Natural killer cell treated with Interleukin-12 subunit alpha and Interleukin-12 subunit beta and Interleukin-15 and Interleukin-18, amount 100 ng/mL, for 72 hours (primary cell): ENCODE measurements around the gene PAQR9. TPM values are rescaled to one million over a fixed set of nuclear protein-coding genes. Genes with fewer than 3 reads are reported as not detected.

ENCODE experiments used
- ATAC-seq, 2 donors: fragments of 150-1000 bp; cut with Tn5 transposase in 1 of 2; sonication (Bioruptor Pico), chemical (Tn5 transposase) in 1 of 2; 2 replicates each; pipeline ENCODE4 v1.10.0; 2021
- DNase-seq: peaks from one replicate; pipeline ENCODE4 v3.0.0; 2022; ENCODE audit warnings: low spot score
- H3K27ac Mint-ChIP-seq, 2 donors: 1 replicate in 1 of 2; 2 replicates in 1 of 2; pipeline ENCODE4 v1.8.0; 2022; ENCODE audit warnings: mixed read lengths in 2 of 2, mild to moderate bottlenecking in 1 of 2, moderate library complexity in 1 of 2
- H3K27me3 Mint-ChIP-seq, 2 donors: 1 replicate in 1 of 2; 2 replicates in 1 of 2; pipeline ENCODE4 v1.8.0; 2022; ENCODE audit warnings: mixed read lengths in 2 of 2
- H3K36me3 Mint-ChIP-seq: one replicate; pipeline ENCODE4 v1.8.0; 2022; ENCODE audit warnings: mixed read lengths
- H3K4me1 Mint-ChIP-seq, 2 donors: 1 replicate in 1 of 2; 2 replicates in 1 of 2; pipeline ENCODE4 v1.8.0; 2022; ENCODE audit warnings: low read depth in 2 of 2, mixed read lengths in 2 of 2, mild to moderate bottlenecking in 1 of 2
- H3K4me3 Mint-ChIP-seq: one replicate; pipeline ENCODE4 v1.8.0; 2022; ENCODE audit warnings: mixed read lengths
- H3K9me3 Mint-ChIP-seq: 2 replicates; pipeline ENCODE4 v1.8.0; 2022; ENCODE audit warnings: mixed read lengths
- total RNA-seq, 2 donors: library from RNA; stranded (reverse); gene quantifications; one replicate each; pipeline ENCODE4 v1.2.3, GENCODE V29; 2022

Gene PAQR9
- total RNA-seq, 2 donors from 2014 or later = not detected

- Mint-ChIP-seq H3K36me3 (no peaks in the 10 kb centered on the region), H3K27me3 (peaks cover 35 to 50% of the 10 kb centered on the region in 2 donors), H3K4me1 (no peaks in the 10 kb centered on the region), H3K27ac (no peak overlapping the region), H3K9me3 (no peaks in the 10 kb centered on the region), H3K4me3 (no peak overlapping the region)
- ATAC-seq = no peak
- DNase-seq = no peak
Observed at GRCh38 chr3:142953443-142953842, 10.0 kb downstream of the PAQR9 start.

GRCh38 chr3:142952272-142953193 lies 10.9 kb downstream of the PAQR9 start:
- ATAC-seq = no peak
- peaks cover 39 to 45% of the 10 kb centered on the region in 2 donors for H3K27me3 Mint-ChIP-seq
- H3K9me3 Mint-ChIP-seq = no peaks in the 10 kb centered on the region

DNA sequence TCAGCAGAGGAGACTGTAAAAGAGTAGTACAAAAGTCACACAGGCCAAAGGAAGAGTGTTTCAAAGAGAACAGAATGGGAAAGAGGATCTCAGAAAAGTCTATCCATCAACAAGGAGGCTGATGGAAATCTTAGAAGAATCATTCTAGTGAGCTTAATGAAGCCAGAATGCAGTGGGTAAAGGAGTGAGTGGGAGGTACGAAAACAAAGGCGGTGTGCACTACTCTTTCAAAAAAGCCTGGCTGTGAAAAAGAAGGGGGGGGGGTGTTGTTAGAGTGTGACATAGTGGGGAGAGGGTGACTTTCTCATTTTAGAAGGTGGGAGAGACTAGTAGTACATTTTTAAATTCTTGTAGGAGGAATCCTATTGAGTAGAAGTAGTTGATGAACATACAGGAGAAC lies 11.7 kb downstream of the PAQR9 start:
- Mint-ChIP-seq H3K27me3 (peaks cover 39 to 42% of the 10 kb centered on the region in 2 donors), H3K4me3 (no peak overlapping the region), H3K4me1 (peaks cover 0 to 7% of the 10 kb centered on the region in 2 donors), H3K36me3 (no peaks in the 10 kb centered on the region), H3K27ac (no peak overlapping the region), H3K9me3 (no peaks in the 10 kb centered on the region)
- DNase-seq = no peak
- no peak for ATAC-seq

More at GRCh38 chr3:142952272-142953193, 10.9 kb downstream of the PAQR9 start:
- Mint-ChIP-seq H3K4me1 (peaks cover 0 to 4% of the 10 kb centered on the region in 2 donors), H3K36me3 (no peaks in the 10 kb centered on the region), H3K4me3 (no peak overlapping the region), H3K27ac (no peak overlapping the region)
- DNase-seq = no peak

DNA sequence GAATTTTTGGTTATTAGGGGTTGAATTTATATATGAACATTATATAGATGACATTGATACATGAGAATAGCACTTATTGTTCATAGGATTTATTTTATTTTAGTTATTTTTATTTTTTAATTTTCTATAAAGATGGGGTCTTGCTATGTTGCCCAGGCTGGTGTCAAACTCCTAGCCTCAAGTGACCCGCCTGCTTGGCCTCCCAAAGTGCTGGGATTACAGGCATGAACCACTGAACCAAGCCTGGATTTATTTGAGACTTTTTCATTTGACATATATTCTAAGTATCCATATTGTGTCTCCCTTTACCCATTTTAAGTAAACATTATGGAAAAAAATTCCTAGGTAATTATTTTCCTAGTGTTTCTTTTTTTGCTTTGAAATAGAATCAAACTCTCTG lies 12.5 kb downstream of the PAQR9 start:
- Mint-ChIP-seq H3K27ac (no peak overlapping the region), H3K36me3 (no peaks in the 10 kb centered on the region), H3K4me3 (no peak overlapping the region), H3K27me3 (peaks cover 39 to 44% of the 10 kb centered on the region in 2 donors), H3K4me1 (peaks cover 0 to 7% of the 10 kb centered on the region in 2 donors), H3K9me3 (no peaks in the 10 kb centered on the region)
- ATAC-seq (no peak), DNase-seq (no peak)

DNA sequence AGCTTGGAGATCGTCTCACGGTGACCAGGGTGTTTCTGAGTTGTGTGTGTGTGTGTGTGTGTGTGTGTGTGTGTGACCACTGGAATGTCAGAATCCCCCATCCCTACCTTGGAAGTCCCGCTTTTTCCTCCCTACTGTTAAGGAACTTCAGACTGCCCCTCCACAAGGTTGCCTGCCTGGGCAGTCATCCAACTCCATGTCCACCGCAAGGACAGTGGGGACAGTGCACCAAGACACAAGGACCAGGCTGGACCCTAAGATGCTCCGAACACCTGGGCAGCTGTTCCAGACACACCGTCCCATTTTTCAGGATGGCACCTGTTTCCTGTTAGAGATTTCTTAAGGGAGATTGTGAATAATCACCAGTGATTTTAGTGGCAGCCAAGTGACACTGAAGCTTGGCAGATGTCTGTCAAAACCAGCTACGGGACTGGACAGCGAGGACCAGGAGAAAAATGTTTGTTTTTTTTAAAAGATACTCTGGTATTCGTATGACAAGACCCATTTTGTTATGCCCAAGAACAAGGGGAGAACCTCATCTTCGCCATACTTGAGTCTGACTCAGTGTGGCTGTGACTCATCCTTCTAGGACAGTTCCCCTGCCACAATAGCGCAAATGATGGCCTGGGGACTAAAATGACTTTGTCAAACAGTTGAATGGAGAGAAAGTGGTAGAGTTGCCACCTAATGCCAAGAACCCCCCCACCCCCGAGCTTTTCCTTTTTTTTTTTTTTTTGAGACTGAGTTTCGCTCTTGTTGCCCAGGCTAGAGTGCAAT lies 15.5 kb downstream of the PAQR9 start:
- Mint-ChIP-seq H3K9me3 (no peaks in the 10 kb centered on the region), H3K36me3 (no peaks in the 10 kb centered on the region), H3K4me1 (peaks cover 13 to 14% of the 10 kb centered on the region in 2 donors), H3K27ac (no peak overlapping the region), H3K4me3 (no peak overlapping the region), H3K27me3 (peaks cover 36 to 37% of the 10 kb centered on the region in 2 donors)
- DNase-seq (no peak), ATAC-seq (peak in 1 of 2 donors; percentile 77)

GRCh38 chr3:142947352-142947751 lies 16.1 kb downstream of the PAQR9 start:
- Mint-ChIP-seq H3K27ac (no peak overlapping the region), H3K36me3 (no peaks in the 10 kb centered on the region), H3K9me3 (no peaks in the 10 kb centered on the region), H3K27me3 (peaks cover 30 to 37% of the 10 kb centered on the region in 2 donors), H3K4me3 (no peak overlapping the region), H3K4me1 (peaks cover 13 to 14% of the 10 kb centered on the region in 2 donors)
- DNase-seq = no peak
- peak in 1 of 2 donors; percentile 36 for ATAC-seq

- Mint-ChIP-seq H3K36me3 (no peaks in the 10 kb centered on the region), H3K4me3 (no peak overlapping the region), H3K4me1 (peaks cover 13 to 14% of the 10 kb centered on the region in 2 donors), H3K27ac (no peak overlapping the region), H3K9me3 (no peaks in the 10 kb centered on the region), H3K27me3 (peaks cover 25 to 34% of the 10 kb centered on the region in 2 donors)
- DNase-seq (no peak), ATAC-seq (no peak)
Observed at GRCh38 chr3:142946861-142947260, 16.6 kb downstream of the PAQR9 start.

- H3K27ac Mint-ChIP-seq = peak overlapping the region; percentile 87 to 88
- peak overlapping the region; percentile 81 for H3K4me3 Mint-ChIP-seq
- ATAC-seq (peak in 1 of 2 donors; percentile 7), DNase-seq (no peak)
- H3K27me3 Mint-ChIP-seq = peaks cover 11 to 29% of the 10 kb centered on the region in 2 donors
- no peaks in the 10 kb centered on the region for H3K9me3 Mint-ChIP-seq
- H3K36me3 Mint-ChIP-seq = no peaks in the 10 kb centered on the region
- H3K4me1 Mint-ChIP-seq = peaks cover 13 to 14% of the 10 kb centered on the region in 2 donors
Observed at GRCh38 chr3:142945023-142945422, 18.5 kb downstream of the PAQR9 start.

GRCh38 chr3:142944342-142944741 lies 19.1 kb downstream of the PAQR9 start:
- Mint-ChIP-seq H3K36me3 (no peaks in the 10 kb centered on the region), H3K4me3 (peak overlapping the region; percentile 81), H3K9me3 (no peaks in the 10 kb centered on the region), H3K4me1 (peaks cover 13 to 14% of the 10 kb centered on the region in 2 donors), H3K27me3 (peaks cover 5 to 23% of the 10 kb centered on the region in 2 donors), H3K27ac (peak overlapping the region; percentile 87 to 88)
- ATAC-seq (peak; percentile 63 to 77), DNase-seq (no peak)

GRCh38 chr3:142943870-142944269 lies 19.6 kb downstream of the PAQR9 start:
- Mint-ChIP-seq H3K4me1 (peaks cover 13 to 14% of the 10 kb centered on the region in 2 donors), H3K4me3 (peak overlapping the region; percentile 81), H3K27me3 (peaks cover 5 to 21% of the 10 kb centered on the region in 2 donors), H3K36me3 (no peaks in the 10 kb centered on the region), H3K27ac (peak overlapping the region; percentile 87 to 88), H3K9me3 (no peaks in the 10 kb centered on the region)
- DNase-seq (no peak), ATAC-seq (no peak)

DNA sequence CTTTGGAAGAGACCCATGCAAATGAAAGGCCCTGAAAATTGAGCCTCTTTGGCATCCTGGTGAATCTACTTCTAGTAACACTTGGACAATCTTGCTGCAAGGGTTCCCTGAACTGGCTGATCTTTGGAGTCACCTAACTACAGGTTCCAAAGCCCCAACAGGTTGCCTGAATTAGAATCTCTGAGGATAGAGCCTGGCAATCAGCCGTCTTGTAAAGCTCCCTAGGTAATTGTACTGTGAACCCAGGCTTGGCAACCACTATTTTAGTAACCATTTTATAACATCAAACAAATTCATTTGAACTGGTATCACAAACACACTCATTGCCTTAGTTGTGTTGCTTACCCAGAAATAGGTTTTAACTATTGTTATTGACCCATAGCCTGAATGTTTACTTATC lies 20.1 kb downstream of the PAQR9 start:
- no peak for ATAC-seq
- Mint-ChIP-seq H3K27ac (peak overlapping the region in 1 of 2 donors; percentile 87), H3K27me3 (peaks cover 5 to 22% of the 10 kb centered on the region in 2 donors), H3K9me3 (no peaks in the 10 kb centered on the region), H3K4me3 (no peak overlapping the region), H3K36me3 (no peaks in the 10 kb centered on the region), H3K4me1 (peaks cover 13 to 14% of the 10 kb centered on the region in 2 donors)
- DNase-seq = no peak

DNA sequence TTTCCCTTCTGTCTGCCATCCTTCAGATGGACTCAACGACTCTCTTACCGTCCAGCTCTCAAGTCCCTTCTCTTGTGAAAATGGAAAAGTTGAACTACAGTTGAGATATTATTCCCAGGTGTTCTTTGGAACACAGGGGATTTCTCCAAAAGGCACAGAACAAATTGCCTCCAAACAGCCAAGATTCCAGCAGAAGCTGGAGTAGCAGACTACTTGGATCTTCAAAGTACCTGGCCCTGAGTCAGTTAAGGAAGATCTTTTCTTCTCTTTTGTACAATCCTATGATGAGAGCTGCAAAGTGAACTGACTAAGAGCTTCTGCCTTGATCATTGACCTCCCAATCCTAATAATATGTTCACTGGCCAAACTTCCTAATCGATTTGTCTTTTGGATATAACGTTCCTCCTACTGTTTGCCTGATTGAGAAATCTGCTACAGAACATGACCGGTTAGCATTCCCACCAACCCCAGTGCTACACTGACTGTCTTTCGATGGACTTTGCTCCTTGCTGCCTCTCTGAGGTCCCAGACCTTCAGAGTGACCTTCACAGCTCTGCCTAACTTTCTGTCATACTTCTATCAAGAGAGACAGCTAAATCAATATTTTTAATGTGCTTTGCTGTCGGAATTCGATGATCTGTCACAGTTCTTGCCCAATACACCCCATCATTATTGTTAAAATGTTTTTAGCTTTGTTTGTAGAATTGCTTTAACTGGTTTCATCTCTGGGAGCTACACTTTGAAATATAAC lies 21.9 kb downstream of the PAQR9 start:
- Mint-ChIP-seq H3K36me3 (no peaks in the 10 kb centered on the region), H3K27me3 (peaks cover 0 to 18% of the 10 kb centered on the region in 2 donors), H3K9me3 (no peaks in the 10 kb centered on the region), H3K4me3 (no peak overlapping the region), H3K4me1 (peaks cover 7 to 13% of the 10 kb centered on the region in 2 donors), H3K27ac (peak overlapping the region in 1 of 2 donors; percentile 15)
- ATAC-seq (no peak), DNase-seq (no peak)

GRCh38 chr3:142940472-142940871 lies 23.0 kb downstream of the PAQR9 start:
- DNase-seq (no peak), ATAC-seq (peak in 1 of 2 donors; percentile 47)
- peaks cover 7 to 13% of the 10 kb centered on the region in 2 donors for H3K4me1 Mint-ChIP-seq
- H3K9me3 Mint-ChIP-seq = no peaks in the 10 kb centered on the region
- no peak overlapping the region for H3K27ac Mint-ChIP-seq
- no peaks in the 10 kb centered on the region for H3K36me3 Mint-ChIP-seq
- peaks cover 0 to 15% of the 10 kb centered on the region in 2 donors for H3K27me3 Mint-ChIP-seq
- no peak overlapping the region for H3K4me3 Mint-ChIP-seq
